Lower leg skin (tissue), 3 donors: ENCODE measurements around the gene FAM200B.

Experiments
- POLR2A ChIP-seq, 2 donors: fragments of 450-650 bp; IDR thresholded peaks; one replicate each; pipeline ENCODE4 v1.6.1; 2016 to 2017; ENCODE audit warnings: antibody characterized with exemption in 2 of 2, mild to moderate bottlenecking in 1 of 2, moderate library complexity in 1 of 2
- TF ChIP-seq, protein P1 (sequence below), 3 donors: fragments of 450-650 bp; IDR thresholded peaks; one replicate each; pipeline ENCODE4 v1.5.1; 2016; ENCODE audit warnings: antibody characterized with exemption in 3 of 3, mild to moderate bottlenecking in 3 of 3, moderate library complexity in 2 of 3

DNA sequence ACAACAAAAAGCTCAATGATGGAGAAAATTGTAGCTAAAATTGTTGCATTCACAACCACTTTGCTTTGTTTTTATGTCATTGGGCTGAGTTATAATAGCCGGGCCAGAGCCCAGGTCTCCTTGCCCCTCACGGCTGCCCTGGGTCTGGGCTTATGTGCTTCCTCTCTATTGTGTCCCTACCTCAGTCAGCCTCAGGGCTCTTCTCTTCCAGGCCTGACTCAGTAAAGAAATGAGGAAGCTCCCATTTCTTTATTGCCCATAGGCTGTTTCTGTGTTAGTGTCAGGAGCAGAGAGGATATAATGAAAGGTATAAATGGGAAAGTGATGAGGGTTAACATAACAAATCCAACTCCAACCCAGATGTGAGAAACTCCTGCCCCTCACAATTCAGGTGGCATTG, 39.2 kb downstream of the FAM200B start:
- TF ChIP-seq POLR2A (IDR thresholded peaks at IDR 0.05): no peak
- TF ChIP-seq, protein P1, sequence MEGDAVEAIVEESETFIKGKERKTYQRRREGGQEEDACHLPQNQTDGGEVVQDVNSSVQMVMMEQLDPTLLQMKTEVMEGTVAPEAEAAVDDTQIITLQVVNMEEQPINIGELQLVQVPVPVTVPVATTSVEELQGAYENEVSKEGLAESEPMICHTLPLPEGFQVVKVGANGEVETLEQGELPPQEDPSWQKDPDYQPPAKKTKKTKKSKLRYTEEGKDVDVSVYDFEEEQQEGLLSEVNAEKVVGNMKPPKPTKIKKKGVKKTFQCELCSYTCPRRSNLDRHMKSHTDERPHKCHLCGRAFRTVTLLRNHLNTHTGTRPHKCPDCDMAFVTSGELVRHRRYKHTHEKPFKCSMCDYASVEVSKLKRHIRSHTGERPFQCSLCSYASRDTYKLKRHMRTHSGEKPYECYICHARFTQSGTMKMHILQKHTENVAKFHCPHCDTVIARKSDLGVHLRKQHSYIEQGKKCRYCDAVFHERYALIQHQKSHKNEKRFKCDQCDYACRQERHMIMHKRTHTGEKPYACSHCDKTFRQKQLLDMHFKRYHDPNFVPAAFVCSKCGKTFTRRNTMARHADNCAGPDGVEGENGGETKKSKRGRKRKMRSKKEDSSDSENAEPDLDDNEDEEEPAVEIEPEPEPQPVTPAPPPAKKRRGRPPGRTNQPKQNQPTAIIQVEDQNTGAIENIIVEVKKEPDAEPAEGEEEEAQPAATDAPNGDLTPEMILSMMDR (IDR thresholded peaks at IDR 0.05): no peak
